GM18508 (cell line): ENCODE results near the gene PRKCB.
"Not testable (repeated sequence)": the region's sequence is repeated elsewhere in the genome, so short reads cannot be mapped to it uniquely, and the experiment has no call there.

Source experiments
- ATAC-seq: cut with Tn5 transposase; IDR thresholded peaks from one replicate; pipeline ENCODE4 v1.9.1; 2021; ENCODE audit warnings: moderate number of reproducible peaks; ENCODE audit not compliant: insufficient read depth, unreplicated experiment

PRKCB gene

GRCh38 chr16:24191876-24192402 is 356.2 kb downstream of the PRKCB start:
- ATAC-seq, result no peak

- ATAC-seq, result no peak
These were observed 359.4 kb downstream of the PRKCB start for GRCh38 chr16:24195221-24195620.

GRCh38 chr16:24198807-24199533 is 363.2 kb downstream of the PRKCB start:
- ATAC-seq, result no peak

- no peak for ATAC-seq
These were observed 367.9 kb downstream of the PRKCB start for GRCh38 chr16:24203675-24204074.

GRCh38 chr16:24204150-24204665 is 368.4 kb downstream of the PRKCB start:
- ATAC-seq, result no peak

GRCh38 chr16:24206926-24207325 is 371.1 kb downstream of the PRKCB start:
- ATAC-seq, result no peak

- no peak for ATAC-seq
These were observed 372.9 kb downstream of the PRKCB start for GRCh38 chr16:24208710-24209109.

- no peak for ATAC-seq
These were observed 379.2 kb downstream of the PRKCB start for GRCh38 chr16:24214992-24215391.

- ATAC-seq, result no peak
These were observed 381.2 kb downstream of the PRKCB start for GRCh38 chr16:24216961-24217360.

- ATAC-seq, result no peak
These were observed 381.7 kb downstream of the PRKCB start for GRCh38 chr16:24217461-24217860.

- ATAC-seq, result no peak
These were observed 382.5 kb downstream of the PRKCB start for GRCh38 chr16:24218299-24218698.

GRCh38 chr16:24221219-24221618 is 385.4 kb downstream of the PRKCB start:
- no peak for ATAC-seq

- ATAC-seq, result no peak
These were observed 392.7 kb downstream of the PRKCB start for GRCh38 chr16:24228514-24228913.

GRCh38 chr16:24232936-24233335 is 397.2 kb downstream of the PRKCB start:
- no peak for ATAC-seq

GRCh38 chr16:24234737-24235136 is 399.0 kb downstream of the PRKCB start:
- ATAC-seq, result no peak

- no peak for ATAC-seq
These were observed 400.0 kb downstream of the PRKCB start for GRCh38 chr16:24235806-24236205.

- ATAC-seq, result not testable (repeated sequence)
These were observed 403.1 kb downstream of the PRKCB start for GRCh38 chr16:24238846-24239245.

GRCh38 chr16:24246911-24247607 is 411.3 kb downstream of the PRKCB start:
- no peak for ATAC-seq

- ATAC-seq, result no peak
These were observed 417.4 kb downstream of the PRKCB start for GRCh38 chr16:24253192-24253591.

GRCh38 chr16:24255456-24256371 is 419.9 kb downstream of the PRKCB start, which contains the start of gene CACNG3:
Gene CACNG3, plus strand, starts transcription at chr16:24256335. Its CDS starts 420 bp downstream, at chr16:24256755.
- no peak for ATAC-seq
